Stimulated activated naive CD4-positive, alpha-beta T cell treated with Interleukin-2 at 50 U/mL for 16 hours (primary cell): ENCODE measurements around the gene TPRG1L.

Experiments
- DNase-seq: peaks from one replicate; lab custom pipeline; 2025; lab: John Stamatoyannopoulos, UW

Gene TPRG1L

GRCh38 chr1:3645247-3645646 lies 20.4 kb downstream of the TPRG1L start:
- DNase-seq, result no peak

GRCh38 chr1:3645666-3646355 lies 21.0 kb downstream of the TPRG1L start:
- no peak for DNase-seq

- DNase-seq, result no peak
Measured at GRCh38 chr1:3646596-3646995, 21.8 kb downstream of the TPRG1L start.

GRCh38 chr1:3649342-3650247 lies 24.8 kb downstream of the TPRG1L start, which contains the start of gene WRAP73:
Gene WRAP73, minus strand, starts transcription at chr1:3650103. Its CDS starts 104 bp downstream, at chr1:3649999.
- DNase-seq, result peak; percentile 88

GRCh38 chr1:3650248-3651025 lies 25.6 kb downstream of the TPRG1L start:
- no peak for DNase-seq

- DNase-seq, result no peak
Measured at GRCh38 chr1:3651026-3651929, 26.5 kb downstream of the TPRG1L start.

GRCh38 chr1:3651930-3652547 lies 27.2 kb downstream of the TPRG1L start, which contains the start of gene TP73:
Gene TP73, plus strand, starts transcription at chr1:3652516. Its CDS starts 29,850 bp downstream, at chr1:3682366.
- DNase-seq, result no peak

GRCh38 chr1:3652548-3653285 lies 27.9 kb downstream of the TPRG1L start:
- DNase-seq, result no peak

- no peak for DNase-seq
Measured at GRCh38 chr1:3653286-3653618, 28.4 kb downstream of the TPRG1L start.

GRCh38 chr1:3654549-3655281 lies 29.9 kb downstream of the TPRG1L start:
- DNase-seq, result no peak

GRCh38 chr1:3656450-3657095 lies 31.8 kb downstream of the TPRG1L start:
- DNase-seq, result no peak

- no peak for DNase-seq
Measured at GRCh38 chr1:3657096-3657475, 32.3 kb downstream of the TPRG1L start.

GRCh38 chr1:3657578-3658230 lies 32.9 kb downstream of the TPRG1L start:
- no peak for DNase-seq

- no peak for DNase-seq
Measured at GRCh38 chr1:3658231-3658615, 33.4 kb downstream of the TPRG1L start.

- no peak for DNase-seq
Measured at GRCh38 chr1:3659093-3659492, 34.3 kb downstream of the TPRG1L start.

GRCh38 chr1:3660704-3661103 lies 35.9 kb downstream of the TPRG1L start:
- DNase-seq, result no peak

- DNase-seq, result no peak
Measured at GRCh38 chr1:3661631-3662030, 36.8 kb downstream of the TPRG1L start.

- no peak for DNase-seq
Measured at GRCh38 chr1:3662080-3662671, 37.4 kb downstream of the TPRG1L start.
